Testis (tissue), 3 donors: ENCODE measurements around the gene PACS1. TPM values are rescaled to one million over a fixed set of nuclear protein-coding genes. Genes with fewer than 3 reads are reported as not detected.

Experiments used
- DNase-seq: peaks from one replicate; pipeline ENCODE4 v3.0.0-alpha.2; 2019
- H3K27ac ChIP-seq, 2 donors: fragments of 200-600 bp; sonication (generic); one replicate each; pipeline ENCODE4 v1.5.1; 2019
- H3K27me3 ChIP-seq: fragments of 200-600 bp; sonication (generic); one replicate; pipeline ENCODE4 v1.5.1; 2019
- H3K36me3 ChIP-seq: fragments of 200-600 bp; sonication (generic); one replicate; pipeline ENCODE4 v1.5.1; 2017; ENCODE audit warnings: low read depth; ENCODE audit errors: missing control alignments
- H3K4me1 ChIP-seq: fragments of 200-600 bp; sonication (generic); one replicate; pipeline ENCODE4 v1.5.1; 2019
- H3K4me3 ChIP-seq, 2 donors: fragments of 200-600 bp; sonication (generic); one replicate each; pipeline ENCODE4 v1.5.1; 2017 to 2019
- H3K9me3 ChIP-seq: fragments of 200-600 bp; sonication (generic); one replicate; pipeline ENCODE4 v1.5.1; 2017
- POLR2A ChIP-seq: fragments of 450-650 bp; IDR thresholded peaks from one replicate; pipeline ENCODE4 v1.6.1; 2017; ENCODE audit warnings: antibody characterized with exemption, mild to moderate bottlenecking, moderate library complexity
- WGBS, 2 donors: methylation state at CpG; one replicate each; pipeline ENCODE4 v1.1.5; 2018; 5-methylcytosine and 5-hydroxymethylcytosine counted together
- intact Hi-C: fragments of 100-400 bp; cut with DNase I; formaldehyde crosslinking; loops from one replicate; pipeline ENCODE4 v1.15.1; 2023; ENCODE audit warnings: low total_unique reads
- polyA plus RNA-seq: library from polyadenylated mRNA; stranded (reverse); fragments of 350-450 nt; fragmentation: Illumina TruSeq; extraction: RNeasy Lipid Tissue Mini Kit (QIAGEN cat#74804); gene quantifications from one replicate; pipeline ENCODE4 v1.2.3, GENCODE V29; 2014; ENCODE audit warnings: low read depth, low replicate concordance; ENCODE audit not compliant: insufficient read depth
- total RNA-seq, 2 donors: library from RNA; depleted of rRNA; stranded (reverse); fragments of >200 nt; gene quantifications; one replicate each; pipeline ENCODE4 v1.2.3, GENCODE V29; 2016
- TF ChIP-seq, protein P1 (sequence below), 3 experiments: fragments of 450-650 bp in 2 of 3; fragments of 200-600 bp in 1 of 3; sonication (generic) in 1 of 3; IDR thresholded peaks; one replicate each; pipeline ENCODE4 v1.5.1; 2016 to 2019; ENCODE audit warnings: antibody characterized with exemption in 3 of 3, mild to moderate bottlenecking in 2 of 3, moderate library complexity in 1 of 3

PACS1 gene
- total and polyA plus RNA-seq, 3 donors from 2014 or later: 111 to 131 (median 130) TPM

DNA sequence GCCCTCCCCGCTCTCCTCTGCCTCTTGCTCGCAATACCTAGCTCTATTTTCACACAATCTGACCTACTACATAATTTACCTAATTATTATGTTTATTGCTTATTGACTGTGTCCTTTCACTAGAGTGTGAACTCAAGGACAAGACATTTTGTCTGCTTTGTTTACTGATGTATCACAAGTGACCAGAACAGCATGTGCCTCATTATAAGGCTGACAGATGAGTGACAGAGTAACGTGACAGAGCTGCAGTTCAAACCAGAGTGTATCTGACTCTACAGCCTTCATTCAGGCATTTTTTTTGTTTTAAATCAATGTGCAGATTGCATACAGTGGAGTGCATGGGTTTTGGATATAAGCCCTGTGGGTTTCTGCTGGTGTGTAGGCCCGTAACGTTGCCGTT, 116.4 kb downstream of the PACS1 start:
- H3K9me3 ChIP-seq: no peaks in the 10 kb centered on the region
- H3K4me1 ChIP-seq: no peaks in the 10 kb centered on the region
- TF ChIP-seq, protein P1, sequence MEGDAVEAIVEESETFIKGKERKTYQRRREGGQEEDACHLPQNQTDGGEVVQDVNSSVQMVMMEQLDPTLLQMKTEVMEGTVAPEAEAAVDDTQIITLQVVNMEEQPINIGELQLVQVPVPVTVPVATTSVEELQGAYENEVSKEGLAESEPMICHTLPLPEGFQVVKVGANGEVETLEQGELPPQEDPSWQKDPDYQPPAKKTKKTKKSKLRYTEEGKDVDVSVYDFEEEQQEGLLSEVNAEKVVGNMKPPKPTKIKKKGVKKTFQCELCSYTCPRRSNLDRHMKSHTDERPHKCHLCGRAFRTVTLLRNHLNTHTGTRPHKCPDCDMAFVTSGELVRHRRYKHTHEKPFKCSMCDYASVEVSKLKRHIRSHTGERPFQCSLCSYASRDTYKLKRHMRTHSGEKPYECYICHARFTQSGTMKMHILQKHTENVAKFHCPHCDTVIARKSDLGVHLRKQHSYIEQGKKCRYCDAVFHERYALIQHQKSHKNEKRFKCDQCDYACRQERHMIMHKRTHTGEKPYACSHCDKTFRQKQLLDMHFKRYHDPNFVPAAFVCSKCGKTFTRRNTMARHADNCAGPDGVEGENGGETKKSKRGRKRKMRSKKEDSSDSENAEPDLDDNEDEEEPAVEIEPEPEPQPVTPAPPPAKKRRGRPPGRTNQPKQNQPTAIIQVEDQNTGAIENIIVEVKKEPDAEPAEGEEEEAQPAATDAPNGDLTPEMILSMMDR (IDR thresholded peaks at IDR 0.05): no peak
- TF ChIP-seq POLR2A: no peak
- no peak overlapping the region for H3K27ac ChIP-seq
- DNase-seq: no peak
- no peaks in the 10 kb centered on the region for H3K27me3 ChIP-seq
- intact Hi-C loops: no loop called here
- no peaks in the 10 kb centered on the region for H3K36me3 ChIP-seq
- no peak overlapping the region for H3K4me3 ChIP-seq
- WGBS, 2 donors: 92 to 97% methylated on average over 6 of the region's 6 CpGs

DNA sequence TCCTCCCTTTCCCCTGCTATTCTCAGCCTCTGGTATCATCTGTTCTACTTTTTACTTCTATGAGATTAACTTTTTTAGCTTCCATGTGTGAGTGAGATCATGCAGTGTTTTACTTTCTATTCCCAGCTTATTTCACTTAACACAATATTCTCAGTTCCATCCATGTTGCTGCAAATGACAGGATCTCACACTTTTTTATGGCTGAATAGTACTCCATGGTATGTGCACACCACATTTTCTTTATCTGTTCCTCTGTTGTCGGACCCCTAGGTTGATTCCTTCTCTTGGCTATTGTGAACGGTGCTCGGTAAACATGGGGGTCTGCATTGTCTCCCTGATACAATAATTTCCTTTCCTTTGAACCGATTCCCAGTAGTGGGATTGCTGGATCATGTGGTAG, 117.4 kb downstream of the PACS1 start:
- H3K27ac ChIP-seq: no peak overlapping the region
- no peaks in the 10 kb centered on the region for H3K27me3 ChIP-seq
- WGBS, 2 donors: 99% methylated on average over 4 of the region's 4 CpGs
- intact Hi-C loops: no loop called here
- no peak overlapping the region for H3K4me3 ChIP-seq
- DNase-seq: no peak
- TF ChIP-seq, protein P1 (IDR thresholded peaks at IDR 0.05): no peak
- TF ChIP-seq POLR2A: no peak
- H3K36me3 ChIP-seq: no peaks in the 10 kb centered on the region
- H3K9me3 ChIP-seq: no peaks in the 10 kb centered on the region
- H3K4me1 ChIP-seq: no peaks in the 10 kb centered on the region

DNA sequence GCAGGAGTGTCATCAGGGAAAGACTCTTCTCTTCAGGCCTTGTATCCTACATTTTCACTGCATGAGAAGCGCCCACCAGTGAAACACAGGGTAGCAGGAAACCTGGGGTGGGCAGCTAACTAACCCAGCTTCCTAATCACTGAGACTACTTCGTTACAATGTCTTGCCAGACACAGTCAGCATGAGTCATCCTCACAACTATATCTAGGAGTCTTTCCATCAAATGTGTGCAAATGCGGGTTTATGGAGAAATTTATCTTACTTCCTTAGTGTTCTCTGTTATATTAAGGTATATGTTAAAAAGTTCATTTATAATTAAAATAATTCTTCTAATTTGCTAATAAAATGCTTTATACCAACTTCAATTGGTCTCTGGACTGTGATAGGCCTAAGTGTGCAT, 118.5 kb downstream of the PACS1 start:
- Histone ChIP-seq H3K9me3 (no peaks in the 10 kb centered on the region), H3K27me3 (no peaks in the 10 kb centered on the region), H3K4me1 (no peaks in the 10 kb centered on the region), H3K36me3 (no peaks in the 10 kb centered on the region), H3K27ac (no peak overlapping the region), H3K4me3 (no peak overlapping the region)
- DNase-seq: no peak
- intact Hi-C loops: no loop called here
- 73 to 82% methylated on average over 3 of the region's 3 CpGs for WGBS, 2 donors
- TF ChIP-seq, protein P1 (IDR thresholded peaks at IDR 0.05): no peak
- TF ChIP-seq POLR2A: no peak

DNA sequence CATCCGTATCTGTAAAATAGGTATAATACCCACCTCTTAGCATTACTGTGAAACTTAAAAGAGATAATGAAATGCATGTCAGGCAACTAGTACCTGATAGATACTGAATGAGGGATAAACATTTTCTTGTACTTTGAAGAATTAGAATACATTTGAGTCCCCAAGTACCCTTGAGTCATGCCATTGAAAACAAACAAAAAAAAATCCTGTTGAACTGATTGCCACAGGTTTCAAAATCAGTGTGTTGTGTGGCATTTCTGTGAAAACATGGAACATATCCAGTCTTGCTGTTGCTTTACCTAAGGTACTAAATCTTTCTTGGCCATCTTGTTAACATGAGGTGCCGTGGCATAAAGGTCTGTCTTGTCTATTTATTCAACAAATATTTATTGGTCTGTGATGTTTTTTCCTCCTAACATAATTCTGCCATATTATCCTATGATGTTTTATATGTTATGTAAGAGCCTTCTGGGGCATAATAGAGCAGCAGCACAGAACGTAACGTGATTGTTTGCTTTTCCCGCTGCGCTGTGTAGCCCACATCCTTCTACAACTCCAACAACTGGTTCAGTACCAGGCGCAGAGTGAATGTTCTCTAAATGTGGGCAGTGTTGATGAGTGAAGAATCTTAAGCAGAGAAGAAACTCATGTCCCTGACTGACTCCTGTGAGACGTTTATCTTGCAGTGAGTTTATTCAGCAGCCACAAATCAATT, 119.1 kb downstream of the PACS1 start:
- 88 to 94% methylated on average over 8 of the region's 8 CpGs for WGBS, 2 donors
- intact Hi-C loops: no loop called here

More for the DNA sequence above, 119.1 kb downstream of the PACS1 start:
- Histone ChIP-seq H3K27me3 (no peaks in the 10 kb centered on the region), H3K9me3 (no peaks in the 10 kb centered on the region), H3K4me1 (no peaks in the 10 kb centered on the region), H3K4me3 (no peak overlapping the region), H3K27ac (no peak overlapping the region), H3K36me3 (no peaks in the 10 kb centered on the region)
- TF ChIP-seq, protein P1 (IDR thresholded peaks at IDR 0.05): no peak
- no peak for TF ChIP-seq POLR2A
- no peak for DNase-seq
